HepG2 (cell line): ENCODE results near the gene BUB1B. TPM values are rescaled to one million over a fixed set of nuclear protein-coding genes. Genes with fewer than 3 reads are reported as not detected.

Experiments used
- KDM3A ChIP-seq: IDR thresholded peaks from 2 replicates; pipeline ENCODE4 v1.6.1; 2018; ENCODE audit warnings: low read depth, missing compliant biosample characterization
- SNRNP70 ChIP-seq: fragments of 200-400 bp; formaldehyde crosslinking; IDR thresholded peaks from 2 replicates; pipeline ENCODE4 v1.6.1; 2017; ENCODE audit warnings: mild to moderate bottlenecking, low read depth, low read length, moderate library complexity
- TEAD2 ChIP-seq: sonication (generic); formaldehyde crosslinking; IDR thresholded peaks from 2 replicates; pipeline ENCODE4 v1.9.0; 2021; ENCODE audit warnings: missing genetic modification reagents
- ZBTB43 ChIP-seq: sonication (generic); formaldehyde crosslinking; conservative IDR thresholded peaks from 2 replicates; pipeline ENCODE4 v1.4.0; 2020; ENCODE audit warnings: missing genetic modification reagents
- ZBTB7B ChIP-seq: sonication (generic); formaldehyde crosslinking; IDR thresholded peaks from 2 replicates; pipeline ENCODE4 v1.4.0; 2020; ENCODE audit warnings: missing genetic modification reagents
- ZFX ChIP-seq: sonication (generic); formaldehyde crosslinking; IDR thresholded peaks from 2 replicates; pipeline ENCODE4 v1.4.0; 2020; ENCODE audit warnings: mild to moderate bottlenecking, low read depth, missing genetic modification reagents, moderate library complexity
- ZNF841 ChIP-seq: sonication (generic); formaldehyde crosslinking; IDR thresholded peaks from 2 replicates; pipeline ENCODE4 v1.8.1; 2023; ENCODE audit warnings: missing genetic modification reagents, borderline replicate concordance
- polyA plus RNA-seq, 8 experiments: library from polyadenylated mRNA; depleted of rRNA in 3 of 8; stranded (reverse) in 7 of 8; unstranded in 1 of 8; fragments of >200 nt; fragmentation: Illumina TruSeq in 4 of 8; extraction: Trizol in 4 of 8; gene quantifications; 2 replicates each; pipeline versions ENCODE4 v1.2.1 to v1.2.3, GENCODE V29; 2011 to 2016; ENCODE audit warnings: low read depth in 4 of 8, missing spikeins in 1 of 8, mixed read lengths in 1 of 8; ENCODE audit not compliant: insufficient read depth in 1 of 8
- total RNA-seq, 5 experiments: library from RNA; depleted of rRNA; stranded (reverse); fragments of >200 nt; fragmentation: Illumina TruSeq; extraction: Trizol; gene quantifications; 2 replicates each; pipeline ENCODE4 v1.2.3, GENCODE V29; 2016; ENCODE audit warnings: low read depth in 1 of 5
- TF ChIP-seq, protein P1 (sequence below): sonication (generic); formaldehyde crosslinking; IDR thresholded peaks from 2 replicates; pipeline ENCODE4 v1.4.0; 2020; ENCODE audit warnings: missing genetic modification reagents, mild to moderate bottlenecking, borderline replicate concordance
- TF ChIP-seq, protein P2 (sequence below): sonication (generic); formaldehyde crosslinking; conservative IDR thresholded peaks from 2 replicates; pipeline ENCODE4 v1.5.0; 2020; ENCODE audit warnings: missing genetic modification reagents

BUB1B gene
- total and polyA plus RNA-seq, 2 of the 13 experiments (the other 11 are each of a cell fraction or from before 2014, with no cell fraction given): 26.2 to 63.5 TPM

DNA sequence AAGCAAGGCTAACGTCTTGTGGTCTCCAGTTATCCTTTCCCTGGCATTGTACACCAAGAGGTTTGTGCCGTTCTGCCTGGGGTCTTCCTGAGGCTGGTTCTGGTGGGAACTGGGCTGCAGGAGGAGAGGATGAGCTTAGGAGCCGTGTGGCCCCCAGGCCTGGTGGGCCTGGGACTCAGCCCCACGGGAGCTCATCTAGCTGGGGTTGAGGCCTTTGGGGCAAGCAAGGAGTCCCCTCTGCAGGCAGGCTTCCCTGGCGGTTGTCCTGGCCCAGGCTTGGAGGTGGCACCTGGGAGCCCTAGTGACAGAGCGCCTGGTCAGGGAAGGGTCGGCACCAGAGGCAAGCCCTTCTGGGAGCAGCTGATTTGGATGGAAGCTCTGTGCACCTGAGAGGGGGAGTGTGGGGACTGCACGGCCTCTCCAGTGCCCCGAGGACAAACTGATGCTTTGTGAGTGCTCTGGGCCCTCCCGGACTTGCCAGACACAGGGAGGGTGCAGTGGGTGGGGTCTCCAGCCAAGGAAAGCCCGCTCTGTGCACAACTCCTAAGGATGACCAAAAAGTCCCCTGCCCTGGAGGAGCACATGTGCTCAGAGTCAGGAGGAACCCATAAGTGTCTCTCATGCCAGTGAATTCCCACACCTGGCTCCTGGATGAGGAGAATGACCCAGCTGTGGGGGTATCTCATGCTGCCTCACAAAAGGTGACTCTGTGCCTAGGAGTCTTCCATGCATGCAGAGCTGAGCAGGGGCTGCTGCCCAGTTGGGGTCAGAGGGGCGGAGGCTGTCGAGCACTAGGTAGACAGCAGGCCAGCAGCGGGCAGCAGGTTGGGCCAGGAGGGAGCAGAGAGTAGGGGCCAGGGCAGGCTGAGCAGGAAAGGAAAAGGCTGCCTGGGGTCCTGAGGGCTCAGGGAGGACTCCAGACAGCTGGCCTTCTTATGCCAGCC lies 80.7 kb downstream of the BUB1B start (continued):
- TF ChIP-seq, protein P1, sequence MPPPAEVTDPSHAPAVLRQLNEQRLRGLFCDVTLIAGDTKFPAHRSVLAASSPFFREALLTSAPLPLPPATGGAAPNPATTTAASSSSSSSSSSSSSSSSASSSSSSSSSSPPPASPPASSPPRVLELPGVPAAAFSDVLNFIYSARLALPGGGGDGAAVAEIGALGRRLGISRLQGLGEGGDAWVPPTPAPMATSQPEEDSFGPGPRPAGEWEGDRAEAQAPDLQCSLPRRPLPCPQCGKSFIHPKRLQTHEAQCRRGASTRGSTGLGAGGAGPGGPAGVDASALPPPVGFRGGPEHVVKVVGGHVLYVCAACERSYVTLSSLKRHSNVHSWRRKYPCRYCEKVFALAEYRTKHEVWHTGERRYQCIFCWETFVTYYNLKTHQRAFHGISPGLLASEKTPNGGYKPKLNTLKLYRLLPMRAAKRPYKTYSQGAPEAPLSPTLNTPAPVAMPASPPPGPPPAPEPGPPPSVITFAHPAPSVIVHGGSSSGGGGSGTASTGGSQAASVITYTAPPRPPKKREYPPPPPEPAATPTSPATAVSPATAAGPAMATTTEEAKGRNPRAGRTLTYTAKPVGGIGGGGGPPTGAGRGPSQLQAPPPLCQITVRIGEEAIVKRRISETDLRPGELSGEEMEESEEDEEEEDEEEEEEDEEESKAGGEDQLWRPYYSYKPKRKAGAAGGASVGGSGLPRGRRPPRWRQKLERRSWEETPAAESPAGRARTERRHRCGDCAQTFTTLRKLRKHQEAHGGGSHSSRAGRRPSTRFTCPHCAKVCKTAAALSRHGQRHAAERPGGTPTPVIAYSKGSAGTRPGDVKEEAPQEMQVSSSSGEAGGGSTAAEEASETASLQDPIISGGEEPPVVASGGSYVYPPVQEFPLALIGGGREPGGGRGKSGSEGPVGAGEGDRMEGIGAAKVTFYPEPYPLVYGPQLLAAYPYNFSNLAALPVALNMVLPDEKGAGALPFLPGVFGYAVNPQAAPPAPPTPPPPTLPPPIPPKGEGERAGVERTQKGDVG (CRISPR knock-in tag): no peak
- TF ChIP-seq, protein P2, sequence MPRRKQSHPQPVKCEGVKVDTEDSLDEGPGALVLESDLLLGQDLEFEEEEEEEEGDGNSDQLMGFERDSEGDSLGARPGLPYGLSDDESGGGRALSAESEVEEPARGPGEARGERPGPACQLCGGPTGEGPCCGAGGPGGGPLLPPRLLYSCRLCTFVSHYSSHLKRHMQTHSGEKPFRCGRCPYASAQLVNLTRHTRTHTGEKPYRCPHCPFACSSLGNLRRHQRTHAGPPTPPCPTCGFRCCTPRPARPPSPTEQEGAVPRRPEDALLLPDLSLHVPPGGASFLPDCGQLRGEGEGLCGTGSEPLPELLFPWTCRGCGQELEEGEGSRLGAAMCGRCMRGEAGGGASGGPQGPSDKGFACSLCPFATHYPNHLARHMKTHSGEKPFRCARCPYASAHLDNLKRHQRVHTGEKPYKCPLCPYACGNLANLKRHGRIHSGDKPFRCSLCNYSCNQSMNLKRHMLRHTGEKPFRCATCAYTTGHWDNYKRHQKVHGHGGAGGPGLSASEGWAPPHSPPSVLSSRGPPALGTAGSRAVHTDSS (CRISPR knock-in tag): no peak
- TF ChIP-seq ZBTB7B (CRISPR knock-in tag): no peak
- TF ChIP-seq SNRNP70: no peak
- TF ChIP-seq ZFX: no peak
- no peak for TF ChIP-seq ZNF841 (CRISPR knock-in tag)
- TF ChIP-seq KDM3A (CRISPR knock-in tag): no peak
- no peak for TF ChIP-seq ZBTB43 (CRISPR knock-in tag)
- no peak for TF ChIP-seq TEAD2 (CRISPR knock-in tag)
